ENCODE data around the gene KRT84. TPM values are rescaled to one million over a fixed set of nuclear protein-coding genes. Genes with fewer than 3 reads are reported as not detected.

KRT84 gene
- total RNA-seq, 1 donor from 2014 or later = not detected

DNA sequence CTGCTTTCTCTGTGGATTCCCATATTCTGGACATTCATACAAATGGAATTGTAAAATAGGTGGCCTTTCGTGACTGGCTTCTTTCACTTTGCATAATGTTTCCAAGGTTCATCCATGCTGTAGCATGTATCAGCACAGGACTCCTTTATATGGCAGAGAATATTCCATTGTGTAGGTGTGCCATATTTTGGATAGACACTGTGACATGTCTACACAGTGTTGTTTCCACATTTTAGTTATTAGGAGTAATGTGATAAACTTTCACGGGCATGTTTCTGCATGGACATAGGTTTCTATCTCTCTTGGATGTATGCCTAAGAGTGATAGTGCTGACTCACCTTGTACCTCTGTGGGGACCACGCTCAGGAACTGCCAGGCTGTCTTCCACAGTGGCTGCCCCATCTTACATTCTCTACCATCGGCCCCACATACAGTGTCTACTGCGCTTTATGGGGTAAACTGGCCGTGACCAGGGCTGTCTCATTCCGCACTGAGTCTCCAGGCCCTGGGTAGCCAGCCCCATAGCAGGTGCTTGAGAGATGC, 7.1 kb upstream of the KRT84 start:
- intact Hi-C loops (cut with DNase I) = no loop called here

DNA sequence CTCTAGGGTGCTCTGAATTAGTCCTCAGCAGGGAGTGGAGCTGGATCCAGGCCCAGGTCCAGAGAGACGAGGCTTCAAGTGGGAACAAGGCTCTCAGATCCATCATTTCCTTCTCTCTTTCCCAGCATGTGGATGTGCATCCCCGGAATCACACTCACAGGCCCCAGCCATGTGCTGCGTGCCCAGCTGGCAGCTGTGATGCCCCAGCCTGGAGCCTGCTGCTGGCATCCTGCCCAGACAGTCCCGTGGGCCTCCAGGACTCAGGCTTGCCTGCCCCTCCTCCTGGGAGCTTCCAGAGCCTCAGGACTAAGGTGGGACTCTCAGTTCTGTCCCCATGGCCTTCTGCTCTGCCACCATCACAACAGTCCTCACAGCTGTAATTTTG, 6.2 kb upstream of the KRT84 start:
- intact Hi-C loops (cut with DNase I) = no loop called here
- DNase-seq (ENCODE audit: missing footprints) (peak; percentile 89), ATAC-seq (peak; percentile 82)

More for the DNA sequence above, 7.1 kb upstream of the KRT84 start:
- ATAC-seq (no peak), DNase-seq (ENCODE audit: missing footprints) (no peak)

- DNase-seq (ENCODE audit: missing footprints) = peak; percentile 43
- intact Hi-C loops (cut with DNase I) = no loop called here
- ATAC-seq = no peak
Observed at GRCh38 chr12:52390739-52391617, 5.5 kb upstream of the KRT84 start.

DNA sequence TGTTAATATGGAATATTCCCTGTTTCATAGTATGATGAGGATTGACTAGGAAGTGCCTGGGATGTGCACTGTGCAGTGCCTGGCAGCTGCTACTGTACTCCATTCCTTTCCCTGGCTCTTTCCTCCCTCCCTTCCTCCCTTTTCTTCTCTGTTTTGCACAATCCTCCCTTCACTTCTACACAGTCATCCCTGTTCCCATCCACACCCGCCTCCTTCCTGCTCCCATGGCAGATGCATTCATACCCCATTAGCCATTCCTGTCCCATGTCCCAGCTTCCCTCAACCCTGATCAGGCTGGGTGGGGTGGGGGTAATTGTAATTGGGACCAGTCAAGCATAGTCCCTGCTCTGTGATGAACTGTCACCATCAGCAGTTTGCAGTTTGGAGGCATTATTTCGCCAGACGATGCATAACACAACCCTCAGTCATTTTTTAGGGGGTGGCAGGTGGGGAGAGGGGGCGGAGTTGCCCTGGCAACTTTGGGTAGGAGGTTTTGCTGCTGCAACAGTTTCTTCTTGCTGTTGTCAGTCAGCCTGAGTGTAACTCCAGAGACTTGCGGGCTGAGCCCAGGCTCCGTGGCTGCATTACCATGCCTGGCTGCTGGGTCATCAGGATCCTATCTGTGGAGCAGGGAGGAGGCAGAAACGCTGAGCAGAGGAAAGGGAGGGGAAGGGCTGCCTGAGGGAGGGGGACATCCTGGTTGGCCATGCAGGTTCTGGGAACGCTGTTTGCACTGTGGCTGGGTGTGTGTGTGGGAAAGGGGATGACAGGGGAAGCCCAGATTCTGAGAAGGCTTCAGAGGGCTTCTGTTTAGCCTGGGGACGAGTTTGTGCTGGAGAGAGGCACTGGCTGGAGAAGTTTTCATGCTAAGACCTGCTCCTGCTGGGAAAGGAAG, 4.1 kb upstream of the KRT84 start:
- intact Hi-C loops (cut with DNase I) = loop anchor here (10.0 kb wide), 1 partner anchor 175 kb away; no protein-coding TSS in a partner anchor
- no peak for ATAC-seq
- peak; percentile 64 for DNase-seq (ENCODE audit: missing footprints)

DNA sequence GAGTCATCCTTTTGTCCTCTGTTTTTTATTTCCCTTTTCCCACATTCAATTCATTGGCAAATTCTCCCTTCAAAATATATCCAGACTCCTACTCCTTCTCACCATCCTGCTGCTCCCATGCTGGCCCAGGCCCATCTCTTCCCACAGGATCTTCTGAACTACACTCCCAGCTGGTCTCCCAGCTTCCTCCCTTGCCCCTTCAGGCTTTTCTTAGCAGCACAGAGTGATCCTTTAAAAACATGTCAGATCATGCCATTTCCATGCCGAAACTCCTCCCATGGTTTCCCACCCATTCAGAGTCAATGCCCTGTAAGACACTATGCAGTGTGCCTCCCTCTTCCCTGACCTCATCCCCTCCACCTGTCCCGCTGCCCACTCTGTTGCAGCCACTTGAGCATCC, 2.4 kb upstream of the KRT84 start:
- no peak for ATAC-seq
- intact Hi-C loops (cut with DNase I) = loop anchor here (10.0 kb wide), 1 partner anchor 177 kb away; no protein-coding TSS in a partner anchor

DNA sequence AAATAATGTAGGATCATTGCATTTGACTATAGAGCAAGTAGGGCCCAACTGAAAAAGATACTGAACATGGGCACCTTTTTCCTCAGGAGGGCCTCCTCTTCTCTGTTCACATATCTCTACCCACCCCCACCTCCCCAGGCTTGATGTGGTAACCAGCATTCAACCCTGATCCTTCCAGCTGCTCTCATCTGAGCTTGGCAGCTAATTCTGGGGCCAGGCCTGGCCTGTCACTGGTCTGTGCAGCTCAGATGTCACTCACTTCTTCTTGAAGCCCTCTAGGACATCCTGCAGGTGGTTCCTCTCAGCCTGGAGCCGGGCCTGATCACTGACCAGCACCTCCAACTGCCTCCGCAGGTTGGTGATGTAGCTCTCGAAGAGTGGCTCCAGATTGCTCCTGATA, 2.1 kb downstream of the KRT84 start:
- intact Hi-C loops (cut with DNase I) = loop anchor here (10.0 kb wide), 1 partner anchor 181 kb away; no protein-coding TSS in a partner anchor
- no peak for ATAC-seq

More for the DNA sequence above, 2.4 kb upstream of the KRT84 start:
- DNase-seq (ENCODE audit: missing footprints) = no peak

DNA sequence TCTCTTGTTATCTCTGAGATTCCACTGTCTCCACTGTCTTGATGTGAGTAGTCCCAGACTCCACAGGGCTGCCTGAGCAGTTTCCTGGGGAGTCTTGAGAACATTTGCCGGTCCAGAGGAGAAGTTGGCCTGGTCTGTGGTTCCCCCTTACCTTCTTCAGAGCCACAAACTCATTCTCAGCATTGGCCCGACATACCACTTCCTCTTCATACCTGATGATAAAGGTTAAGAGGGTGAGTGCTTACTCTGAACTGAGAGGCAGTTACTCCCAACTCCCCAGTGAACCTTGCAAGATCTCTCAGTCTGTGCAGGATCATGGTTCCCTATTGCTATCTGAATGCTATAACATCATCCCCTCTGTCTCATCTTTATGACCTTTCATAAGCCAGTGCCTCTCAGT, 2.6 kb downstream of the KRT84 start:
- intact Hi-C loops (cut with DNase I) = loop anchor here (10.0 kb wide), 1 partner anchor 182 kb away; no protein-coding TSS in a partner anchor
- no peak for DNase-seq (ENCODE audit: missing footprints)
- ATAC-seq = no peak

More for the DNA sequence above, 2.1 kb downstream of the KRT84 start:
- no peak for DNase-seq (ENCODE audit: missing footprints)

- DNase-seq (ENCODE audit: missing footprints) (no peak), ATAC-seq (no peak)
- intact Hi-C loops (cut with DNase I) = loop anchor here (10.0 kb wide), 1 partner anchor 184 kb away; no protein-coding TSS in a partner anchor
Observed at GRCh38 chr12:52381206-52381605, 4.2 kb downstream of the KRT84 start.

DNA sequence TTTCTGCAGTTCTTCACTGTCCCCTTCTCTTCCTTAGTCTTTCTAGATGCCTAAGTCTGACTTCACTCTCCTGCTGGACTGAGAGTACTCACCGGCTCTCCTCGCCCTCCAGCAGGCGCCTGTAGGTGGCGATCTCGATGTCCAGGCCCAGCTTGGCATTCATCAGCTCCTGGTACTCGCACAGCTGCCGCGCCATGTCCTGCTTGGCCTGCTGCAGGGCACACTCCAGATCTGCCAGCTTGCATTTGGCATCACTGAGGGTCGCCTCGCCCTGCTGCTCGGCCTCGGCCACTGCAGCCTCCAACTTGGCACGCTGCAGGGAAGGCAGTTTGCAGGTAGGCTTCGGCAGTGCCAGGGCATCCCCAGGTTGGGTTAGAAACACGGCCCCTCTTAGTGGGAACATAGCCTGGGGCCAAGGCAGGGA, 5.2 kb downstream of the KRT84 start:
- intact Hi-C loops (cut with DNase I) = loop anchor here (10.0 kb wide), 1 partner anchor 185 kb away; no protein-coding TSS in a partner anchor
- ATAC-seq (no peak), DNase-seq (ENCODE audit: missing footprints) (peak; percentile 61)

GRCh38 chr12:52379536-52379935, 5.9 kb downstream of the KRT84 start:
- intact Hi-C loops (cut with DNase I) = loop anchor here (10.0 kb wide), 1 partner anchor 605 kb away; no protein-coding TSS in a partner anchor

GRCh38 chr12:52378091-52378490, 7.4 kb downstream of the KRT84 start:
- ATAC-seq = peak; percentile 13
- DNase-seq (ENCODE audit: missing footprints) = no peak
- intact Hi-C loops (cut with DNase I) = loop anchor here (10.0 kb wide), 1 partner anchor 607 kb away; no protein-coding TSS in a partner anchor

More at GRCh38 chr12:52379536-52379935, 5.9 kb downstream of the KRT84 start:
- ATAC-seq (no peak), DNase-seq (ENCODE audit: missing footprints) (no peak)

- intact Hi-C loops (cut with DNase I) = loop anchor here (10.0 kb wide), 1 partner anchor 608 kb away; no protein-coding TSS in a partner anchor
- ATAC-seq = no peak
- no peak for DNase-seq (ENCODE audit: missing footprints)
Observed at GRCh38 chr12:52377266-52377665, 8.2 kb downstream of the KRT84 start.

DNA sequence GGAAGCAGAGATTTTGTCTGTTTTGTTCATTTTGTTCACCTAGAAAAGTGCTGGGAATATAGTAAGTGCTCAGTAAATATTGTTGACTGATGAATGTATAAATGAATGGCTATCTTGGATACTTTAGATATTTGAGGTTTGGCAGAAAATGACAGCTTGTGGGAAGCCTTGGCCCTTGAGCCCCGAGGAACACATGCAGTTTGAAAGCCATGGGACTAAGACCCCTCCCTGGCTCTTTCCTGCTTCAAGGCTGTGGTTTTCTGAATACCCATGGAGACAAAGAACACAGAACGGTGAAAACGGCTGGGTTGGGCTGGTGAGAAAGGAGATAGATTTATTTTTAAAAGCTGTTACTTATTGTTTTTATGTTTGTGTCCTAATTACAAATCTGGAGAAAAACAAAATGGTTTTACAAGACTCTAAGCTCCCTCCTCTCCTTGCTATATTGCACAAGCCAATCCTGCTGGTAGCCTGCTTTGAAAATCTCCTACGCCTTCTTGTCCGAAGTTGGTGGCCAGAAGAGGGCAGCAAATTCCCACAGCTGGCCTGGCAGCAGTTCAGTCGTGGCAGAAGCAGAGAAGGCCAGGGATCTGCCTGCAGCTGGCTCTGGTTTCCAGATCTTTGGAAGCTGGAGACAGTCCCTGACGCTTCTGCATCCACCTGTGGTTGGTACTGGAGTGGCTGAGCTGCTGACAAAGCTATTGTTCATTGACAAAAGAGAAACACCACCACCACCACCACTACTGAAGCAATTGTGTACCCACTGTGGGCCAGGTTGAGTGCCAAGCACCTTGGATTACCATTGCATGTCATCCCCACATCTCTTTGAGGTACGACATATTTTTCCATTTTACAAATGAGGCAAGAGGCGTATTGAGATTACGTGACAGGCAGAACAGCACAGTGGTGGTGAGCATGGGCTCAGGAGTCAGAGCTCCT, 13.0 kb downstream of the KRT84 start:
- intact Hi-C loops (cut with DNase I) = loop anchor here (1.0 to 10.0 kb wide), 3 partner anchors 135 to 612 kb away; no protein-coding TSS in a partner anchor
- DNase-seq (ENCODE audit: missing footprints) (no peak), ATAC-seq (peak; percentile 79)

DNA sequence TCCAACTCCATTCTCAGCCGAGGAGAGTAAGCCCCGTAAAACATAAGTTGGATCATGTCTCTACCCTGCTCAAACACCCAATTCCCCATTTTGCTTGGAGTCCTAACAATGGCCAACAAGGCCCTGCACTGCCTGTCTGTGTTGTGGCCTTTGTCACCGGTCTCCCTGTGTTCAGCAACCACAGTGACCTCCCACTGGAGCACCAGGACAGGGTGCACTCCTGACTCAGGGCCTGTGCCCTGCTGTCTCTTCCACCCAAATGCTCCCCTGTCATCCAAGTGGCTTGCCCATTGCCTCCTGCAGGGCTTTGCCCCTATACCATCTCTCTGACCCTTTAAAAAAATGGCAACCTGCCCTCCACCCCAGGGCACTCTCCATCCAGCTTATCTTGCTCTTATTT, 13.7 kb downstream of the KRT84 start:
- intact Hi-C loops (cut with DNase I) = loop anchor here (1.0 to 10.0 kb wide), 3 partner anchors 136 to 613 kb away; no protein-coding TSS in a partner anchor
- DNase-seq (ENCODE audit: missing footprints) (peak; percentile 7), ATAC-seq (no peak)

DNA sequence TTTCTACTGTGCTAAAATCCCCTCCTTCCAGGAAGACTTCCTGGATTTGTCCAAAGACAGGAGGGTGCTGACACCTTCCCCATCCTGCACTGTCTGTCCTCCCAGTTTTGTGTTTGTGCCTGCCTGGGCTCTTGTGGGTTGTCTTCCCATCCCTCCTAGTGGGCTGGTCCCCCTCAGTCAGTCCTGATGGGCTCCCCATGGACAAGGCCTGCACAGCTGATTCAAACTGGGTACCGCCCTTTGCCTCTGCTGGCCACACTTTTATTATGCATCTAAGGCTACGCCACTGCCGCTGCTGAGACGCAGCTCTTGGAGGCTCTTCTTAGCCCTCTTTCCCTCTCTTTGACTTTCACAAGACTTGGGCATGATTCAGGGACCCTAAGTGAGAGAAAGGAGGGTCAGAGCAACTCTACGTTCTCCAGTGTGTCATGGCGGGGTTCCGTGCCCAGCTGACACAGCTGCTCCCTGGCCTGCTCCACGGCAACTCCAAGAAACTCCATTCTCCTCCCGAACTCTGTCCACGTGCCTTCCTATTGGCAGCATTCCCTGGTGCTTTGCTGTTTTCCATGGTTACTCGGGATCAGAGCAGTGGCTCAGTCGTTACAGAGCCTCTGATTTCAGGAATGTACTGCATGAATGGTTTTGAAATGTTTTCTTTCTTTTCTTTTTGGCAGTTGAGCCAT, 14.4 kb downstream of the KRT84 start:
- intact Hi-C loops (cut with DNase I) = loop anchor here (10.0 kb wide), 1 partner anchor 614 kb away; no protein-coding TSS in a partner anchor
- DNase-seq (ENCODE audit: missing footprints) = peak; percentile 54
- ATAC-seq = peak; percentile 79

GRCh38 chr12:52369809-52370208, 15.6 kb downstream of the KRT84 start:
- no peak for ATAC-seq
- intact Hi-C loops (cut with DNase I) = loop anchor here (10.0 kb wide), 1 partner anchor 615 kb away; no protein-coding TSS in a partner anchor
- DNase-seq (ENCODE audit: missing footprints) = no peak

DNA sequence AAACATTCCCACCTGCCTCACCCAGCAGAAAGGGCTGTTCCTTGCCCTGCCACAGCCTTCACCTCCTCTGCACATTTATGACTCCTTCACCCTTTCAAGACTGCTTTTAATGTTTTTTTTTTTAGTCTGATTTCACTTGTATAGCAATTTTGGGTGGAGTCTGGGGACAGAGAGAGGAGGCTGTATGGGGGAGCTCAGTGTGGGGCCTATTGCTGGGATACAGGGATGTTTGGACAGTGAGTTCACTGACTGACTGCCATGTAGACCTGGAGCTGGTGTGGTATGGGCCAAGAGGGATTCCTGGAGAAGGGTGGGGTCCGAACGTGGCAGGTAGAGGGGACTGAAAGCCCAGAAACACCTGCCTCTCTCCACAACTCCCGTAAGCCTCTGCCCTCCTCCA, 16.2 kb downstream of the KRT84 start:
- intact Hi-C loops (cut with DNase I) = no loop called here
- DNase-seq (ENCODE audit: missing footprints) (no peak), ATAC-seq (no peak)
